NT2/D1 (cell line): Measurements from ENCODE around the gene HBA2.
"Not testable (repeated sequence)": the region's sequence is repeated elsewhere in the genome, so short reads cannot be mapped to it uniquely, and the experiment has no call there.

Source experiments
- DNase-seq: peaks from one replicate; pipeline ENCODE4 v3.0.0-alpha.2; 2011; ENCODE audit warnings: low read depth, low spot score
- H3K27me3 ChIP-seq: 2 replicates; pipeline ENCODE4 v1.6.0; 2011; ENCODE audit warnings: mild to moderate bottlenecking; ENCODE audit not compliant: insufficient read length, insufficient read depth
- H3K36me3 ChIP-seq: 2 replicates; pipeline ENCODE4 v1.6.1; 2011; ENCODE audit warnings: mild to moderate bottlenecking, low read length, mixed read lengths; ENCODE audit not compliant: insufficient read depth, insufficient read length
- H3K4me1 ChIP-seq: 2 replicates; pipeline ENCODE4 v1.5.1; 2011; ENCODE audit not compliant: insufficient read depth, insufficient read length
- H3K4me3 ChIP-seq: 2 replicates; pipeline ENCODE4 v1.5.1; 2011; ENCODE audit warnings: low read depth; ENCODE audit not compliant: insufficient read length
- H3K9ac ChIP-seq: 2 replicates; pipeline ENCODE4 v1.6.0; 2011; ENCODE audit warnings: low read depth; ENCODE audit not compliant: insufficient read length
- H3K9me3 ChIP-seq: 2 replicates; pipeline ENCODE4 v1.5.1; 2011; ENCODE audit warnings: mild to moderate bottlenecking, low read length; ENCODE audit not compliant: insufficient read depth
- SUZ12 ChIP-seq: IDR thresholded peaks from 2 replicates; pipeline ENCODE4 v1.6.1; 2011; ENCODE audit not compliant: insufficient read length, insufficient read depth; ENCODE audit errors: extremely low read depth
- YY1 ChIP-seq: IDR thresholded peaks from 2 replicates; pipeline ENCODE4 v1.6.1; 2011; ENCODE audit not compliant: insufficient read length, insufficient read depth
- ZNF274 ChIP-seq: IDR thresholded peaks from 2 replicates; pipeline ENCODE4 v1.6.1; 2011; ENCODE audit warnings: mild to moderate bottlenecking, low read depth, low read length

HBA2 gene

DNA sequence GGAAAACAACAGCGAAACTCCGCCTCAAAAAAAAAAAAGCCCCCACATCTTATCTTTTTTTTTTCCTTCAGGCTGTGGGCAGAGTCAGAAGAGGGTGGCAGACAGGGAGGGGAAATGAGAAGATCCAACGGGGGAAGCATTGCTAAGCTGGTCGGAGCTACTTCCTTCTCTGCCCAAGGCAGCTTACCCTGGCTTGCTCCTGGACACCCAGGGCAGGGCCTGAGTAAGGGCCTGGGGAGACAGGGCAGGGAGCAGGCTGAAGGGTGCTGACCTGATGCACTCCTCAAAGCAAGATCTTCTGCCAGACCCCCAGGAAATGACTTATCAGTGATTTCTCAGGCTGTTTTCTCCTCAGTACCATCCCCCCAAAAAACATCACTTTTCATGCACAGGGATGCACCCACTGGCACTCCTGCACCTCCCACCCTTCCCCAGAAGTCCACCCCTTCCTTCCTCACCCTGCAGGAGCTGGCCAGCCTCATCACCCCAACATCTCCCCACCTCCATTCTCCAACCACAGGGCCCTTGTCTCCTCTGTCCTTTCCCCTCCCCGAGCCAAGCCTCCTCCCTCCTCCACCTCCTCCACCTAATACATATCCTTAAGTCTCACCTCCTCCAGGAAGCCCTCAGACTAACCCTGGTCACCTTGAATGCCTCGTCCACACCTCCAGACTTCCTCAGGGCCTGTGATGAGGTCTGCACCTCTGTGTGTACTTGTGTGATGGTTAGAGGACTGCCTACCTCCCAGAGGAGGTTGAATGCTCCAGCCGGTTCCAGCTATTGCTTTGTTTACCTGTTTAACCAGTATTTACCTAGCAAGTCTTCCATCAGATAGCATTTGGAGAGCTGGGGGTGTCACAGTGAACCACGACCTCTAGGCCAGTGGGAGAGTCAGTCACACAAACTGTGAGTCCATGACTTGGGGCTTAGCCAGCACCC, 2.6 kb downstream of the HBA2 start:
- DNase-seq, result no peak
- Histone ChIP-seq H3K9ac (no peak overlapping the region), H3K36me3 (no peaks in the 10 kb centered on the region), H3K27me3 (peaks cover 78% of the 10 kb centered on the region), H3K4me3 (no peak overlapping the region), H3K9me3 (no peaks in the 10 kb centered on the region), H3K4me1 (peaks cover 6% of the 10 kb centered on the region)
- TF ChIP-seq YY1, result no peak
- TF ChIP-seq ZNF274, result no peak
- TF ChIP-seq SUZ12, result no peak

DNA sequence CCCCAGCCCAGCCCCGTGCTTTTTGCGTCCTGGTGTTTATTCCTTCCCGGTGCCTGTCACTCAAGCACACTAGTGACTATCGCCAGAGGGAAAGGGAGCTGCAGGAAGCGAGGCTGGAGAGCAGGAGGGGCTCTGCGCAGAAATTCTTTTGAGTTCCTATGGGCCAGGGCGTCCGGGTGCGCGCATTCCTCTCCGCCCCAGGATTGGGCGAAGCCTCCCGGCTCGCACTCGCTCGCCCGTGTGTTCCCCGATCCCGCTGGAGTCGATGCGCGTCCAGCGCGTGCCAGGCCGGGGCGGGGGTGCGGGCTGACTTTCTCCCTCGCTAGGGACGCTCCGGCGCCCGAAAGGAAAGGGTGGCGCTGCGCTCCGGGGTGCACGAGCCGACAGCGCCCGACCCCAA, 3.3 kb downstream of the HBA2 start:
- H3K36me3 ChIP-seq, H3K4me1 ChIP-seq, DNase-seq, H3K9me3 ChIP-seq, H3K9ac ChIP-seq, H3K4me3 ChIP-seq: not testable (repeated sequence)
- peaks cover 72% of the 10 kb centered on the region for H3K27me3 ChIP-seq

DNA sequence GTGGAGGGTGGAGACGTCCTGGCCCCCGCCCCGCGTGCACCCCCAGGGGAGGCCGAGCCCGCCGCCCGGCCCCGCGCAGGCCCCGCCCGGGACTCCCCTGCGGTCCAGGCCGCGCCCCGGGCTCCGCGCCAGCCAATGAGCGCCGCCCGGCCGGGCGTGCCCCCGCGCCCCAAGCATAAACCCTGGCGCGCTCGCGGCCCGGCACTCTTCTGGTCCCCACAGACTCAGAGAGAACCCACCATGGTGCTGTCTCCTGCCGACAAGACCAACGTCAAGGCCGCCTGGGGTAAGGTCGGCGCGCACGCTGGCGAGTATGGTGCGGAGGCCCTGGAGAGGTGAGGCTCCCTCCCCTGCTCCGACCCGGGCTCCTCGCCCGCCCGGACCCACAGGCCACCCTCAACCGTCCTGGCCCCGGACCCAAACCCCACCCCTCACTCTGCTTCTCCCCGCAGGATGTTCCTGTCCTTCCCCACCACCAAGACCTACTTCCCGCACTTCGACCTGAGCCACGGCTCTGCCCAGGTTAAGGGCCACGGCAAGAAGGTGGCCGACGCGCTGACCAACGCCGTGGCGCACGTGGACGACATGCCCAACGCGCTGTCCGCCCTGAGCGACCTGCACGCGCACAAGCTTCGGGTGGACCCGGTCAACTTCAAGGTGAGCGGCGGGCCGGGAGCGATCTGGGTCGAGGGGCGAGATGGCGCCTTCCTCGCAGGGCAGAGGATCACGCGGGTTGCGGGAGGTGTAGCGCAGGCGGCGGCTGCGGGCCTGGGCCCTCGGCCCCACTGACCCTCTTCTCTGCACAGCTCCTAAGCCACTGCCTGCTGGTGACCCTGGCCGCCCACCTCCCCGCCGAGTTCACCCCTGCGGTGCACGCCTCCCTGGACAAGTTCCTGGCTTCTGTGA, 4.1 kb downstream of the HBA2 start, which contains the start of gene HBA1:
Gene HBA1 (plus strand): TSS at position 204 of the 906 bp plus-strand sequence. CDS start 37 bp downstream, at position 241.
- H3K27me3 ChIP-seq, result peaks cover 65% of the 10 kb centered on the region
- not testable (repeated sequence) for H3K4me1 ChIP-seq, DNase-seq, H3K9me3 ChIP-seq, H3K36me3 ChIP-seq, H3K4me3 ChIP-seq, H3K9ac ChIP-seq

DNA sequence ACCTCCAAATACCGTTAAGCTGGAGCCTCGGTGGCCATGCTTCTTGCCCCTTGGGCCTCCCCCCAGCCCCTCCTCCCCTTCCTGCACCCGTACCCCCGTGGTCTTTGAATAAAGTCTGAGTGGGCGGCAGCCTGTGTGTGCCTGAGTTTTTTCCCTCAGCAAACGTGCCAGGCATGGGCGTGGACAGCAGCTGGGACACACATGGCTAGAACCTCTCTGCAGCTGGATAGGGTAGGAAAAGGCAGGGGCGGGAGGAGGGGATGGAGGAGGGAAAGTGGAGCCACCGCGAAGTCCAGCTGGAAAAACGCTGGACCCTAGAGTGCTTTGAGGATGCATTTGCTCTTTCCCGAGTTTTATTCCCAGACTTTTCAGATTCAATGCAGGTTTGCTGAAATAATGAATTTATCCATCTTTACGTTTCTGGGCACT, 4.7 kb downstream of the HBA2 start:
- no peak for DNase-seq
- TF ChIP-seq SUZ12 (no peak), YY1 (no peak), ZNF274 (no peak)
- Histone ChIP-seq H3K9ac (no peak overlapping the region), H3K4me3 (no peak overlapping the region), H3K27me3 (peaks cover 62% of the 10 kb centered on the region), H3K4me1 (peaks cover 8% of the 10 kb centered on the region), H3K36me3 (peaks cover 3% of the 10 kb centered on the region), H3K9me3 (no peaks in the 10 kb centered on the region)

DNA sequence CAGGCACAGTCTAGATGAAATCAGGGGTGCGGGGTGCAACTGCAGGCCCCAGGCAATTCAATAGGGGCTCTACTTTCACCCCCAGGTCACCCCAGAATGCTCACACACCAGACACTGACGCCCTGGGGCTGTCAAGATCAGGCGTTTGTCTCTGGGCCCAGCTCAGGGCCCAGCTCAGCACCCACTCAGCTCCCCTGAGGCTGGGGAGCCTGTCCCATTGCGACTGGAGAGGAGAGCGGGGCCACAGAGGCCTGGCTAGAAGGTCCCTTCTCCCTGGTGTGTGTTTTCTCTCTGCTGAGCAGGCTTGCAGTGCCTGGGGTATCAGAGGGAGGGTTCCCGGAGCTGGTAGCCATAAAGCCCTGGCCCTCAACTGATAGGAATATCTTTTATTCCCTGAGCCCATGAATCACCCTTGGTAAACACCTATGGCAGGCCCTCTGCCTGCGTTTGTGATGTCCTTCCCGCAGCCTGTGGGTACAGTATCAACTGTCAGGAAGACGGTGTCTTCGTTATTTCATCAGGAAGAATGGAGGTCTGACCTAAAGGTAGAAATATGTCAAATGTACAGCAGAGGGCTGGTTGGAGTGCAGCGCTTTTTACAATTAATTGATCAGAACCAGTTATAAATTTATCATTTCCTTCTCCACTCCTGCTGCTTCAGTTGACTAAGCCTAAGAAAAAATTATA, 5.4 kb downstream of the HBA2 start:
- DNase-seq, result no peak
- H3K4me3 ChIP-seq, result no peak overlapping the region
- H3K4me1 ChIP-seq, result peaks cover 8% of the 10 kb centered on the region
- H3K36me3 ChIP-seq, result peaks cover 7% of the 10 kb centered on the region
- H3K9ac ChIP-seq, result no peak overlapping the region
- no peak for TF ChIP-seq YY1
- no peak for TF ChIP-seq ZNF274
- no peak for TF ChIP-seq SUZ12
- no peaks in the 10 kb centered on the region for H3K9me3 ChIP-seq
- peaks cover 61% of the 10 kb centered on the region for H3K27me3 ChIP-seq

DNA sequence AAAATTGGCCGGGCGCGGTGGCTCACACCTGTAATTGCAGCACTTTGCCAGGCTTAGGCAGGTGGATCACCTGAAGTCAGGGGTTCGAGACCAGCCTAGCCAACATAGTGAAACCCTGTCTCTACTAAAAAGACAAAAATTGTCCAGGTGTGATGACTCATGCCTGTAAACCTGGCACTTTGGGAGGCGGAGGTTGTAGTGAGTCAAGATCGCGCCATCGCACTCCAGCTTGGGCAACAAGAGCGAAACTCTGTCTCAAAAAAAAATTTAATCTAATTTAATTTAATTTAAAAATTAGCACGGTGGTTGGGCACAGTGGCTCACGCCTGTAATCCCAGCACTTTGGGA, 6.0 kb downstream of the HBA2 start:
- TF ChIP-seq ZNF274, result no peak
- TF ChIP-seq YY1, result no peak
- no peak for TF ChIP-seq SUZ12
- Histone ChIP-seq H3K4me1 (peaks cover 8% of the 10 kb centered on the region), H3K4me3 (no peak overlapping the region), H3K27me3 (peaks cover 56% of the 10 kb centered on the region), H3K9ac (no peak overlapping the region), H3K9me3 (no peaks in the 10 kb centered on the region), H3K36me3 (peaks cover 10% of the 10 kb centered on the region)
- no peak for DNase-seq
